Stimulated activated CD4-positive, alpha-beta T cell treated with anti-CD3 and anti-CD28 coated beads, Interleukin-15, amount 100 ng/mL, for 1 hour (primary cell): ENCODE measurements around the gene RASEF.

Experiments
- DNase-seq, 2 donors: peaks; one replicate each; pipeline ENCODE4 v3.0.0-alpha.2; 2020; ENCODE audit warnings: low read depth in 1 of 2, low spot score in 1 of 2

Gene RASEF

GRCh38 chr9:83056911-83057310, 6.0 kb downstream of the RASEF start:
- no peak for DNase-seq

GRCh38 chr9:83056174-83056573, 6.8 kb downstream of the RASEF start:
- no peak for DNase-seq

GRCh38 chr9:83047839-83048775, 14.8 kb downstream of the RASEF start:
- no peak for DNase-seq

- no peak for DNase-seq
Observed at GRCh38 chr9:83043597-83043996, 19.3 kb downstream of the RASEF start.

GRCh38 chr9:83041771-83042170, 21.2 kb downstream of the RASEF start:
- DNase-seq: no peak

GRCh38 chr9:83039303-83039702, 23.6 kb downstream of the RASEF start:
- DNase-seq: no peak

- DNase-seq: no peak
Observed at GRCh38 chr9:83036043-83036442, 26.9 kb downstream of the RASEF start.

- no peak for DNase-seq
Observed at GRCh38 chr9:83035143-83035542, 27.8 kb downstream of the RASEF start.

GRCh38 chr9:83034587-83034986, 28.4 kb downstream of the RASEF start:
- DNase-seq: no peak

- no peak for DNase-seq
Observed at GRCh38 chr9:83034026-83034425, 28.9 kb downstream of the RASEF start.

- DNase-seq: no peak
Observed at GRCh38 chr9:83032065-83032625, 30.8 kb downstream of the RASEF start.

- no peak for DNase-seq
Observed at GRCh38 chr9:83030391-83031107, 32.4 kb downstream of the RASEF start.

- DNase-seq: no peak
Observed at GRCh38 chr9:83029531-83030137, 33.3 kb downstream of the RASEF start.

GRCh38 chr9:83027153-83027891, 35.6 kb downstream of the RASEF start:
- DNase-seq: no peak

- no peak for DNase-seq
Observed at GRCh38 chr9:83024506-83025125, 38.3 kb downstream of the RASEF start.

- no peak for DNase-seq
Observed at GRCh38 chr9:83023151-83023550, 39.8 kb downstream of the RASEF start.

- DNase-seq: no peak
Observed at GRCh38 chr9:83020864-83021263, 42.1 kb downstream of the RASEF start.

GRCh38 chr9:83020327-83020726, 42.6 kb downstream of the RASEF start:
- no peak for DNase-seq

GRCh38 chr9:83019246-83019645, 43.7 kb downstream of the RASEF start:
- no peak for DNase-seq

GRCh38 chr9:83015897-83016296, 47.0 kb downstream of the RASEF start:
- DNase-seq: no peak
